ENCODE results near the gene NGRN. TPM values are rescaled to one million over a fixed set of nuclear protein-coding genes. Genes with fewer than 3 reads are reported as not detected.

The NGRN gene
- total and polyA plus RNA-seq, 2 donors (not counting 1 experiment from before 2014, with no cell fraction given), result 55.3 to 96.1 TPM

DNA sequence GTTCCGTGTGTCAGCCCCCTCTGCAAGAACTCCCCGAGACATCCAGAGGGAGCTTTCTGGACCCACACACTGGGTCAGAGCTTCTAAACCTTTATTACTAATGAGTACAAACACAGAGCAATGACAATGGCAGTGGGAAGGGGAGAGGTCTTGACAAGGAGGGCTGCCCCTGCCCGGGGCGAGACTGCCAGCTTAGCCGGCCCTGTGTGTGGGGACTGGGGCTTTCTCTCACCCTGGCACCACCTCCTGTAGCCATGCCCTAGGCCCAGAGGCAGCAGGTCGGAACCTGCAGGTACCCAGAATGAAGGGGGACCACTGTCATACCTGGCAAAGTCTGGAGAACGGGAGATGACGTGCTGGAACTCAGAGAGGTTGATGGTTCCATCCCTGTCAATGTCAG lies 34.9 kb upstream of the NGRN start:
- H3K9ac ChIP-seq (ENCODE audit: insufficient read depth, low read length), result no peak overlapping the region
- H3K27ac ChIP-seq (ENCODE audit: insufficient read depth, low read length), result no peak overlapping the region
- DNase-seq (ENCODE audit: low read depth in 2 of 2), result no peak
- no peak overlapping the region for H2AFZ ChIP-seq (ENCODE audit: low read length)
- no peak overlapping the region for H3K4me3 ChIP-seq (replicated peaks in 1 of 4; ENCODE audit: control extremely low read depth in 1 of 4, insufficient read depth in 1 of 4, low read depth in 3 of 4, low read length in 4 of 4)
- H3K79me2 ChIP-seq (ENCODE audit: control insufficient read depth, insufficient read depth, low read length), result peaks cover 9% of the 10 kb centered on the region
- no peaks in the 10 kb centered on the region for H4K20me1 ChIP-seq (ENCODE audit: control insufficient read depth, extremely low read depth, insufficient read depth, low read length)
- peaks cover 4% of the 10 kb centered on the region for H3K4me1 ChIP-seq (ENCODE audit: control insufficient read depth, extremely low read depth, insufficient read depth, low read length)
- no peaks in the 10 kb centered on the region for H3K27me3 ChIP-seq (ENCODE audit: control insufficient read depth, insufficient read depth, low read length)
- H3K36me3 ChIP-seq (ENCODE audit: control insufficient read depth, insufficient read depth, low read length), result peaks cover 17% of the 10 kb centered on the region
- H3K9me3 ChIP-seq (ENCODE audit: control insufficient read depth, insufficient read depth, low read depth, low read length), result no peaks in the 10 kb centered on the region
- TF ChIP-seq, protein P1, sequence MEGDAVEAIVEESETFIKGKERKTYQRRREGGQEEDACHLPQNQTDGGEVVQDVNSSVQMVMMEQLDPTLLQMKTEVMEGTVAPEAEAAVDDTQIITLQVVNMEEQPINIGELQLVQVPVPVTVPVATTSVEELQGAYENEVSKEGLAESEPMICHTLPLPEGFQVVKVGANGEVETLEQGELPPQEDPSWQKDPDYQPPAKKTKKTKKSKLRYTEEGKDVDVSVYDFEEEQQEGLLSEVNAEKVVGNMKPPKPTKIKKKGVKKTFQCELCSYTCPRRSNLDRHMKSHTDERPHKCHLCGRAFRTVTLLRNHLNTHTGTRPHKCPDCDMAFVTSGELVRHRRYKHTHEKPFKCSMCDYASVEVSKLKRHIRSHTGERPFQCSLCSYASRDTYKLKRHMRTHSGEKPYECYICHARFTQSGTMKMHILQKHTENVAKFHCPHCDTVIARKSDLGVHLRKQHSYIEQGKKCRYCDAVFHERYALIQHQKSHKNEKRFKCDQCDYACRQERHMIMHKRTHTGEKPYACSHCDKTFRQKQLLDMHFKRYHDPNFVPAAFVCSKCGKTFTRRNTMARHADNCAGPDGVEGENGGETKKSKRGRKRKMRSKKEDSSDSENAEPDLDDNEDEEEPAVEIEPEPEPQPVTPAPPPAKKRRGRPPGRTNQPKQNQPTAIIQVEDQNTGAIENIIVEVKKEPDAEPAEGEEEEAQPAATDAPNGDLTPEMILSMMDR (conservative IDR thresholded peaks at IDR 0.05 in 1 of 2, IDR thresholded peaks at IDR 0.05 in 1 of 2; ENCODE audit: low read depth in 1 of 2, low read length in 2 of 2), result no peak
- no peak overlapping the region for H3K4me2 ChIP-seq (ENCODE audit: extremely low read depth, insufficient read depth, low read length)

DNA sequence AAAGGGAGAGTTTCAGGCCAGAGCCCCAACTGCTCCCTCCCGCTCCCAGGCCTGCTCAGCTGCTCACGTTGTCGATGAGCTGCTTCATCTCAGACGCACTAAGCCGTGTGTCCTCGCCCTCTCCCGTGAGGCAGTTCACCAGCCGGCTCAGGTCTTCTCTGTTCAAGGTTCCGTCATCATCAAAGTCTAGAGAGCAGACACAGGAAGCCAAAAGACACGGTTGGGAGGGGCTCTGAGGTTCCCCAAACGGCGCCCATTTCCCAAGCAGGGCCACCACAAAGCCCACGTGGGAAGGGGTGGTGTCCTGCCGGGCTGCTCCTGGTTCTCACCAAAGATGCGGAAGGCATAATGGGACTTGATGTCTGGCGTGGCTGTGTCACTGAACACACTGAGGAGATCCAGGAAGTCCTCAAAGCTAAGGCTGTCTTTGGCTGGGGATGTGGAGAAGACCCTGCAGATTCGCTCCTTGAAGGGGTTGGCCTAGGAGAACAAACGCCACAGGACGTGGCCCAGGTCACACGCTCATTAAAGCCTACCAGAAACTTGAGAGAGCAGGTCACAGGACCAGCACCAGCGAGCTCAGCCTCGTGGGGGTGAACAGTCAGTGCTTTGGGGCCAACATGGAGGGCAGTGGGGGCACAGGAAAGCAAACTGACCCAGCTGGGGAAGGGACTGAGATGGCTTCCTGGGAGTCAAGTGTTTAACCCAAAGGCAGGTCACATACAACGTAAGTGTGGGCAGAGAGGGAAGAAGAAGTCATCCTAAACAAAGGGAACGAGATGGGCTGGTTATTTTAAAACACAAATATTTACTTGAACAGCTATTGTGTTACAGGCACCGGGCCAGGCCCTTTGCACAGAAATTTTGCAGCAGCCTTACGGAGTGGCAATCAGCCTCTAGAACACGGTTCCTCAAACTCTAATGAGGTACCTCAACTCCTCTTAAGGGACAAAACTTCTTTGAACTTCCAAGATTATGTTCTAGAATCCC lies 34.1 kb upstream of the NGRN start:
- Histone ChIP-seq H4K20me1 (ENCODE audit: control insufficient read depth, extremely low read depth, insufficient read depth, low read length) (no peaks in the 10 kb centered on the region), H3K4me3 (replicated peaks in 1 of 4; ENCODE audit: control extremely low read depth in 1 of 4, insufficient read depth in 1 of 4, low read depth in 3 of 4, low read length in 4 of 4) (no peak overlapping the region), H3K27me3 (ENCODE audit: control insufficient read depth, insufficient read depth, low read length) (no peaks in the 10 kb centered on the region), H3K79me2 (ENCODE audit: control insufficient read depth, insufficient read depth, low read length) (peaks cover 9% of the 10 kb centered on the region), H2AFZ (ENCODE audit: low read length) (no peak overlapping the region), H3K4me1 (ENCODE audit: control insufficient read depth, extremely low read depth, insufficient read depth, low read length) (peaks cover 4% of the 10 kb centered on the region), H3K9me3 (ENCODE audit: control insufficient read depth, insufficient read depth, low read depth, low read length) (no peaks in the 10 kb centered on the region), H3K36me3 (ENCODE audit: control insufficient read depth, insufficient read depth, low read length) (peaks cover 17% of the 10 kb centered on the region), H3K9ac (ENCODE audit: insufficient read depth, low read length) (no peak overlapping the region), H3K4me2 (ENCODE audit: extremely low read depth, insufficient read depth, low read length) (no peak overlapping the region), H3K27ac (ENCODE audit: insufficient read depth, low read length) (no peak overlapping the region)
- peak in 1 of 2 donors; percentile 5 for DNase-seq (ENCODE audit: low read depth in 2 of 2)
- no peak for TF ChIP-seq EZH2 (IDR thresholded peaks at IDR 0.05; ENCODE audit: low read length, missing control alignments)
- TF ChIP-seq, protein P1 (conservative IDR thresholded peaks at IDR 0.05 in 1 of 2, IDR thresholded peaks at IDR 0.05 in 1 of 2; ENCODE audit: low read depth in 1 of 2, low read length in 2 of 2), result no peak

DNA sequence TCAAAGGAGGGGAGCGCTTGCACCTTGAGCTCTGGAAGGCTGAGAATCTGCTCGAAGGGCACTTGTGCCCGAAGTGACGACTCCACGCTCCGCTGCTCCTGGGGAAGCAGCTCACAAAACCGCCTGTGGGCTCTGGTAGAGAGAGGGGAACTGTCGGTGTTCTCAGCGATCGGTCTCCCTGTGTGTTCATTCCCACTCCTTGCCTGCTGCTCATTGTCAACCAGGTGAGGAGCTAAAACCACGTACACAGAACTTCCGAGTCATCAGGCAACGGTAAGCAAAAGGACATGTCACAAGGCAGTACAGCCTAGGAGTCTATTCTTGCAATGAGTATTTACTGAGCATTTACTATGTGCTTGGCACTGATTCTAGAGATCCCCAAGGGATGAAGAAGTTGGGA lies 33.3 kb upstream of the NGRN start:
- H3K36me3 ChIP-seq (ENCODE audit: control insufficient read depth, insufficient read depth, low read length), result peaks cover 17% of the 10 kb centered on the region
- H3K79me2 ChIP-seq (ENCODE audit: control insufficient read depth, insufficient read depth, low read length), result peaks cover 9% of the 10 kb centered on the region
- H3K4me1 ChIP-seq (ENCODE audit: control insufficient read depth, extremely low read depth, insufficient read depth, low read length), result peaks cover 4% of the 10 kb centered on the region
- no peak overlapping the region for H3K27ac ChIP-seq (ENCODE audit: insufficient read depth, low read length)
- H4K20me1 ChIP-seq (ENCODE audit: control insufficient read depth, extremely low read depth, insufficient read depth, low read length), result no peaks in the 10 kb centered on the region
- no peak overlapping the region for H2AFZ ChIP-seq (ENCODE audit: low read length)
- H3K4me3 ChIP-seq (replicated peaks in 1 of 4; ENCODE audit: control extremely low read depth in 1 of 4, insufficient read depth in 1 of 4, low read depth in 3 of 4, low read length in 4 of 4), result peak overlapping the region in 2 of 4 experiments; percentile 80 to 90
- no peak overlapping the region for H3K9ac ChIP-seq (ENCODE audit: insufficient read depth, low read length)
- H3K9me3 ChIP-seq (ENCODE audit: control insufficient read depth, insufficient read depth, low read depth, low read length), result no peaks in the 10 kb centered on the region
- peak overlapping the region; percentile 98 for H3K4me2 ChIP-seq (ENCODE audit: extremely low read depth, insufficient read depth, low read length)
- TF ChIP-seq, protein P1 (conservative IDR thresholded peaks at IDR 0.05 in 1 of 2, IDR thresholded peaks at IDR 0.05 in 1 of 2; ENCODE audit: low read depth in 1 of 2, low read length in 2 of 2), result no peak
- TF ChIP-seq EZH2 (IDR thresholded peaks at IDR 0.05; ENCODE audit: low read length, missing control alignments), result no peak
- no peaks in the 10 kb centered on the region for H3K27me3 ChIP-seq (ENCODE audit: control insufficient read depth, insufficient read depth, low read length)
- no peak for DNase-seq (ENCODE audit: low read depth in 2 of 2)

All from fibroblast of lung (primary cell).